Stimulated activated CD8-positive, alpha-beta memory T cell treated with anti-CD3 and anti-CD28 coated beads, Interleukin-7, amount 100 ng/mL, for 4 hours (primary cell): ENCODE results near the gene ARGLU1.

Experiments used
- DNase-seq, 2 donors: peaks; one replicate each; pipeline ENCODE4 v3.0.0-alpha.2; 2020; ENCODE audit warnings: low read depth in 2 of 2

Gene ARGLU1

GRCh38 chr13:106500445-106500844 lies 67.5 kb downstream of the ARGLU1 start:
- DNase-seq: no peak

GRCh38 chr13:106499896-106500295 lies 68.0 kb downstream of the ARGLU1 start:
- DNase-seq: no peak

- no peak for DNase-seq
These were observed 68.8 kb downstream of the ARGLU1 start for GRCh38 chr13:106499113-106499512.

- DNase-seq: no peak
These were observed 69.4 kb downstream of the ARGLU1 start for GRCh38 chr13:106498571-106498970.

- no peak for DNase-seq
These were observed 69.8 kb downstream of the ARGLU1 start for GRCh38 chr13:106498158-106498557.

- DNase-seq: no peak
These were observed 70.9 kb downstream of the ARGLU1 start for GRCh38 chr13:106497079-106497478.

GRCh38 chr13:106496072-106496997 lies 71.6 kb downstream of the ARGLU1 start:
- DNase-seq: no peak

- DNase-seq: no peak
These were observed 73.0 kb downstream of the ARGLU1 start for GRCh38 chr13:106494936-106495335.

GRCh38 chr13:106494506-106494905 lies 73.4 kb downstream of the ARGLU1 start:
- DNase-seq: no peak

- DNase-seq: no peak
These were observed 74.3 kb downstream of the ARGLU1 start for GRCh38 chr13:106493533-106494220.

- no peak for DNase-seq
These were observed 75.1 kb downstream of the ARGLU1 start for GRCh38 chr13:106492588-106493475.

- no peak for DNase-seq
These were observed 75.9 kb downstream of the ARGLU1 start for GRCh38 chr13:106491928-106492587.
